Subcutaneous abdominal adipose tissue (tissue), 5 donors: ENCODE results near the gene ITGB6.
A peak's percentile ranks its signal among the peaks of the same experiment; 100 is the strongest.

Experiments
- H3K27ac ChIP-seq: one replicate; pipeline ENCODE4 v1.7.0; 2013; ENCODE audit warnings: low read depth, mild to moderate bottlenecking, inconsistent platforms, low read length, moderate library complexity
- H3K27me3 ChIP-seq, 5 donors: one replicate each; pipeline ENCODE4 v1.7.0; 2013; ENCODE audit warnings: low read length in 5 of 5, inconsistent platforms in 1 of 5; ENCODE audit not compliant: control insufficient read depth in 5 of 5, insufficient read depth in 4 of 5
- H3K36me3 ChIP-seq, 5 donors: one replicate each; pipeline ENCODE4 v1.7.0; 2013; ENCODE audit warnings: low read length in 5 of 5; ENCODE audit not compliant: control insufficient read depth in 5 of 5, insufficient read depth in 5 of 5
- H3K4me1 ChIP-seq, 5 donors: one replicate each; pipeline ENCODE4 v1.7.0; 2013; ENCODE audit warnings: low read length in 5 of 5, mild to moderate bottlenecking in 3 of 5, moderate library complexity in 1 of 5; ENCODE audit not compliant: control insufficient read depth in 5 of 5, insufficient read depth in 5 of 5
- H3K4me3 ChIP-seq, 5 donors: one replicate each; pipeline ENCODE4 v1.7.0; 2013; ENCODE audit warnings: low read length in 5 of 5, low read depth in 1 of 5
- H3K9ac ChIP-seq, 5 donors: one replicate each; pipeline ENCODE4 v1.7.0; 2013; ENCODE audit warnings: low read length in 5 of 5, mild to moderate bottlenecking in 4 of 5, moderate library complexity in 3 of 5
- H3K9me3 ChIP-seq, 5 donors: one replicate each; pipeline ENCODE4 v1.7.0; 2013; ENCODE audit warnings: low read length in 5 of 5; ENCODE audit not compliant: control insufficient read depth in 5 of 5
- donor health status: healthy.
- donor health status: healthy.
- donor health status: healthy.
- donor health status: healthy.
- donor health status: healthy.

Gene ITGB6

GRCh38 chr2:160232905-160233475 lies 32.9 kb upstream of the ITGB6 start:
- no peak overlapping the region for H3K9ac ChIP-seq
- H3K4me3 ChIP-seq, result no peak overlapping the region
- no peak overlapping the region for H3K27ac ChIP-seq
- H3K36me3 ChIP-seq, result no peaks in the 10 kb centered on the region
- H3K27me3 ChIP-seq, result no peaks in the 10 kb centered on the region
- no peaks in the 10 kb centered on the region for H3K9me3 ChIP-seq
- H3K4me1 ChIP-seq, result no peaks in the 10 kb centered on the region

- Histone ChIP-seq H3K4me1 (no peaks in the 10 kb centered on the region), H3K4me3 (no peak overlapping the region), H3K27me3 (no peaks in the 10 kb centered on the region), H3K36me3 (no peaks in the 10 kb centered on the region), H3K9me3 (no peaks in the 10 kb centered on the region), H3K9ac (no peak overlapping the region), H3K27ac (no peak overlapping the region)
Measured at GRCh38 chr2:160229591-160229990, 29.5 kb upstream of the ITGB6 start.

- no peak overlapping the region for H3K9ac ChIP-seq
- no peaks in the 10 kb centered on the region for H3K27me3 ChIP-seq
- H3K4me3 ChIP-seq, result no peak overlapping the region
- H3K9me3 ChIP-seq, result no peaks in the 10 kb centered on the region
- no peak overlapping the region for H3K27ac ChIP-seq
- no peaks in the 10 kb centered on the region for H3K4me1 ChIP-seq
- no peaks in the 10 kb centered on the region for H3K36me3 ChIP-seq
Measured at GRCh38 chr2:160228141-160228917, 28.3 kb upstream of the ITGB6 start.

- Histone ChIP-seq H3K27me3 (no peaks in the 10 kb centered on the region), H3K36me3 (no peaks in the 10 kb centered on the region), H3K4me3 (no peak overlapping the region), H3K9me3 (no peaks in the 10 kb centered on the region), H3K27ac (no peak overlapping the region), H3K4me1 (peaks cover 0 to under 1% (median 0%) of the 10 kb centered on the region in 5 donors), H3K9ac (no peak overlapping the region)
Measured at GRCh38 chr2:160227293-160227915, 27.3 kb upstream of the ITGB6 start.

GRCh38 chr2:160226367-160226766 lies 26.3 kb upstream of the ITGB6 start:
- no peak overlapping the region for H3K4me3 ChIP-seq
- H3K27ac ChIP-seq, result no peak overlapping the region
- H3K27me3 ChIP-seq, result no peaks in the 10 kb centered on the region
- H3K4me1 ChIP-seq, result peaks cover 6 to 10% (median 7%) of the 10 kb centered on the region in 5 donors
- H3K36me3 ChIP-seq, result no peaks in the 10 kb centered on the region
- no peaks in the 10 kb centered on the region for H3K9me3 ChIP-seq
- H3K9ac ChIP-seq, result no peak overlapping the region

GRCh38 chr2:160225722-160226121 lies 25.6 kb upstream of the ITGB6 start:
- H3K27ac ChIP-seq, result no peak overlapping the region
- H3K4me3 ChIP-seq, result no peak overlapping the region
- H3K4me1 ChIP-seq, result peaks cover 6 to 17% (median 12%) of the 10 kb centered on the region in 5 donors
- H3K36me3 ChIP-seq, result no peaks in the 10 kb centered on the region
- no peaks in the 10 kb centered on the region for H3K27me3 ChIP-seq
- no peak overlapping the region for H3K9ac ChIP-seq
- no peaks in the 10 kb centered on the region for H3K9me3 ChIP-seq

- peaks cover 6 to 21% (median 15%) of the 10 kb centered on the region in 5 donors for H3K4me1 ChIP-seq
- no peak overlapping the region for H3K27ac ChIP-seq
- H3K36me3 ChIP-seq, result no peaks in the 10 kb centered on the region
- H3K9me3 ChIP-seq, result no peaks in the 10 kb centered on the region
- H3K9ac ChIP-seq, result no peak overlapping the region
- no peak overlapping the region for H3K4me3 ChIP-seq
- H3K27me3 ChIP-seq, result no peaks in the 10 kb centered on the region
Measured at GRCh38 chr2:160224507-160224906, 24.4 kb upstream of the ITGB6 start.

- H3K9me3 ChIP-seq, result no peaks in the 10 kb centered on the region
- H3K27me3 ChIP-seq, result no peaks in the 10 kb centered on the region
- peaks cover 6 to 21% (median 15%) of the 10 kb centered on the region in 5 donors for H3K4me1 ChIP-seq
- no peaks in the 10 kb centered on the region for H3K36me3 ChIP-seq
- H3K4me3 ChIP-seq, result no peak overlapping the region
- no peak overlapping the region for H3K27ac ChIP-seq
- no peak overlapping the region for H3K9ac ChIP-seq
Measured at GRCh38 chr2:160224060-160224459, 24.0 kb upstream of the ITGB6 start.

- Histone ChIP-seq H3K4me1 (peaks cover 6 to 21% (median 15%) of the 10 kb centered on the region in 5 donors), H3K36me3 (no peaks in the 10 kb centered on the region), H3K4me3 (no peak overlapping the region), H3K9me3 (no peaks in the 10 kb centered on the region), H3K27ac (no peak overlapping the region), H3K27me3 (no peaks in the 10 kb centered on the region), H3K9ac (no peak overlapping the region)
Measured at GRCh38 chr2:160223560-160223959, 23.5 kb upstream of the ITGB6 start.

- H3K4me1 ChIP-seq, result peaks cover 6 to 21% (median 15%) of the 10 kb centered on the region in 5 donors
- H3K27ac ChIP-seq, result peak overlapping the region; percentile 69
- H3K9me3 ChIP-seq, result no peaks in the 10 kb centered on the region
- H3K4me3 ChIP-seq, result no peak overlapping the region
- H3K27me3 ChIP-seq, result no peaks in the 10 kb centered on the region
- H3K9ac ChIP-seq, result no peak overlapping the region
- no peaks in the 10 kb centered on the region for H3K36me3 ChIP-seq
Measured at GRCh38 chr2:160222546-160223283, 22.6 kb upstream of the ITGB6 start.
